HG03575 (cell line): Measurements from ENCODE around the gene PON1.

Experiments
- ATAC-seq: cut with Tn5 transposase; IDR thresholded peaks from one replicate; pipeline ENCODE4 v1.9.1; 2021; ENCODE audit not compliant: unreplicated experiment, insufficient number of reproducible peaks, low FRiP score; ENCODE audit errors: extremely low read depth

The PON1 gene

GRCh38 chr7:95265634-95266033 lies 58.7 kb downstream of the PON1 start:
- no peak for ATAC-seq

DNA sequence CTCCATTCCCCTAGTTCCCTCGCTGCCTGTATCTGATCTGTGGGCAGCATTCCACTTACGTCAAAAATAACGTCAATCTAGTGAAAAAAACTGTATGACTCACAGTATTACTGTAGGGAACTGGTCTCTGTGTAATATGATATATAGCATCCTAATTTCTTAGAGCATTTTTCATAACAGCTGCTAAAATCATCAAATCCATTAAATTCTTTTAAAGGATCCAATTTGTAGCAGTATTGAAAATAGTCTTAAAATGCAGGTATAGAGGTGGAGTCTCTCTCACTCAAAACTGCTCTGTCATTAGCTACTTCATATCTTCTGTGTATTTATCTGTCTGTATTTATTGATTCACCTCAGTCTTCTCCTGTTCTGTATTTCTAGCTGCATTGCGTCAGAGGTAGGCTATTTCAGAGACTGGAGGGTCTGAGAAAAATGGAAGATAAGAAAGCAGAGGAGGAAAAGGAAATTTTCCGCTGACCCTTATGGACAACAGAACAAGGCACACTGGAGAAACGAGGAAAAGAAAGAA lies 59.9 kb downstream of the PON1 start:
- no peak for ATAC-seq

- ATAC-seq: no peak
These were observed 60.5 kb downstream of the PON1 start for GRCh38 chr7:95263785-95264362.

DNA sequence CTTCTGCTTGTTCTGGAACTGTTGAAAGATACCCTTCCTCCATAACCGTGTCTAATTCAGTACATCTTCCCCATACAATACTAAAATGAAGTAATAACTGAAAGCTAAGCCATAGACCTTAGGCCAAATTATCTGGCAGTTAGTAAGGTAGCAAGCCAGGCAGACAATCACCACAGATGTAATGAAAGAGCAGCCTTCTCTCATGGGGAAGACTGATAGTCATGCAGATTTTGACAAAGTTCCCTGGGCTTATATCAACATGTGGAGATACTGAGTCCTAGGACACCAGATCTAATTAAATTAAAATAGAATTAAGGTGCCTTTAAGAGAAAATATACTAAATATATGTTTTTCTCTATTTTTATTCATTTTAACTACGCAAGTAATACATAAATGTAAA lies 61.5 kb downstream of the PON1 start:
- no peak for ATAC-seq

DNA sequence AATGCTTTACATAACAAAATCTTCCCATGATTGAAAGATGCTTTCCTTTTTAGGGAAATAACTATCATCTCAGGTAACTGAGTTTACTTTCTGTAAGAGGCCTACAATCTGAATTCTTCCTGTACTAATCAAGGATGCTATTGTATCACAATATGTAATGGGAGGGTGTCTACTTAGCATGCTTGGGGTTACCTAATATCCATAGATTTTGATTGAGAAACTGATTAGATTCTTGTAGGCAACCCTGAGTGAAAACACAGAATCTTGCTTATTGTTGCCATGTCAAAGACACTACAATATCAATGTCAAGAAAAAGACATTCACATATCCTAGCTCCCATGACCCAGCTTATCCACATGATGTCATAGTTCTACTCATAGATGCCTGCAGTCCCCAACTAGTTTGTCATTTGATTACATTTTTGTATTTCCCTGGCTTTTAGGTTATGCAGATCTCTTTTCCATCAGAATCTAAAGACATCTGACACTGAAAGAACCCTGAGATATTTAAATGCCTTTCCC lies 62.4 kb downstream of the PON1 start:
- ATAC-seq: no peak

- no peak for ATAC-seq
These were observed 68.6 kb downstream of the PON1 start for GRCh38 chr7:95255691-95256090.

- no peak for ATAC-seq
These were observed 70.3 kb downstream of the PON1 start for GRCh38 chr7:95253986-95254385.

GRCh38 chr7:95251966-95252365 lies 72.4 kb downstream of the PON1 start:
- ATAC-seq: no peak

DNA sequence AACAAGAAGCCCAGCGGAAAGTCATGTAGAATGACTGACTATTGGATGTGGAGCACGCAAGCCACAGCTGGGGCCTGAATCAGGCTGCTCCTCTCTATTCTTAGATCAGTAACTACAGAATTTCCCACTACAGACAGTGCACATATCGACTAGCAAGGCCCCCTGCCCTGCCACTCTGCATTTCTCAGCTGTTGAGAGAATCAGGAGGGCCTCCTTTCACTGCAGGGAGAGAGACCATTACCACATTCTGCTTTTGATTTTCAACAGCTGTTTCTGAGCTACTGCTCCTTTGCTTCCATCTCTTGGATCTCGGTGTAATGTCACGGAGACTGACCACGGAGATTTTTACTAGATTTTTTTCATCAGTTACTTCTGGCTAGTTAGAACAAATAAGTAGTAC lies 73.8 kb downstream of the PON1 start:
- no peak for ATAC-seq
